Ishikawa (cell line): ENCODE results near the gene PJA2.

Experiments
- CEBPB ChIP-seq: IDR thresholded peaks from 2 replicates; pipeline ENCODE4 v1.6.1; 2012
- CREB1 ChIP-seq: IDR thresholded peaks from 2 replicates; pipeline ENCODE4 v1.6.1; 2012; ENCODE audit warnings: low read depth
- EGR1 ChIP-seq: IDR thresholded peaks from 2 replicates; pipeline ENCODE4 v1.6.1; 2012
- EP300 ChIP-seq: IDR thresholded peaks from 2 replicates; pipeline ENCODE4 v1.6.1; 2012; ENCODE audit warnings: borderline replicate concordance
- FOXM1 ChIP-seq: IDR thresholded peaks from 2 replicates; pipeline ENCODE4 v1.6.1; 2012; ENCODE audit warnings: low read depth, borderline replicate concordance
- MAX ChIP-seq: IDR thresholded peaks from 2 replicates; pipeline ENCODE4 v1.6.1; 2012
- NFIC ChIP-seq: IDR thresholded peaks from 2 replicates; pipeline ENCODE4 v1.6.1; 2012
- RAD21 ChIP-seq: IDR thresholded peaks from 2 replicates; pipeline ENCODE4 v1.6.1; 2012; ENCODE audit warnings: low read depth
- REST ChIP-seq: IDR thresholded peaks from 2 replicates; pipeline ENCODE4 v1.6.1; 2012; ENCODE audit warnings: low read depth, mild to moderate bottlenecking
- TAF1 ChIP-seq: IDR thresholded peaks from 2 replicates; pipeline ENCODE4 v1.6.1; 2012; ENCODE audit warnings: low read depth, mild to moderate bottlenecking
- TCF12 ChIP-seq: IDR thresholded peaks from 2 replicates; pipeline ENCODE4 v1.6.1; 2012; ENCODE audit warnings: low read depth
- TEAD4 ChIP-seq: IDR thresholded peaks from 2 replicates; pipeline ENCODE4 v1.6.1; 2012
- USF1 ChIP-seq: IDR thresholded peaks from 2 replicates; pipeline ENCODE4 v1.6.1; 2012
- YY1 ChIP-seq: IDR thresholded peaks from 2 replicates; pipeline ENCODE4 v1.6.1; 2012; ENCODE audit warnings: low read depth
- ZBTB7A ChIP-seq: IDR thresholded peaks from 2 replicates; pipeline ENCODE4 v1.6.1; 2012; ENCODE audit warnings: low read depth

Gene PJA2

GRCh38 chr5:109452661-109453060 lies 42.9 kb upstream of the PJA2 start:
- TF ChIP-seq EGR1, result no peak
- TF ChIP-seq USF1, result no peak
- TF ChIP-seq MAX, result no peak
- no peak for TF ChIP-seq CREB1
- TF ChIP-seq FOXM1, result no peak
- no peak for TF ChIP-seq REST

- TF ChIP-seq FOXM1 (no peak), NFIC (peak; percentile 67)
These were observed 41.4 kb upstream of the PJA2 start for GRCh38 chr5:109451146-109451545.

GRCh38 chr5:109450129-109450877 lies 40.5 kb upstream of the PJA2 start:
- no peak for TF ChIP-seq ZBTB7A

- TF ChIP-seq TCF12, result no peak
- TF ChIP-seq USF1, result no peak
- no peak for TF ChIP-seq YY1
These were observed 39.1 kb upstream of the PJA2 start for GRCh38 chr5:109448838-109449237.

GRCh38 chr5:109439590-109439989 lies 29.8 kb upstream of the PJA2 start:
- TF ChIP-seq ZBTB7A, result no peak
- no peak for TF ChIP-seq RAD21
- TF ChIP-seq EGR1, result no peak
- TF ChIP-seq FOXM1, result no peak
- TF ChIP-seq NFIC, result no peak
- no peak for TF ChIP-seq EP300
- no peak for TF ChIP-seq CEBPB
- no peak for TF ChIP-seq YY1
- no peak for TF ChIP-seq TEAD4
- no peak for TF ChIP-seq REST
- no peak for TF ChIP-seq TAF1
- no peak for TF ChIP-seq MAX
- TF ChIP-seq TCF12, result no peak
- no peak for TF ChIP-seq USF1
- no peak for TF ChIP-seq CREB1

GRCh38 chr5:109426075-109426474 lies 16.3 kb upstream of the PJA2 start:
- TF ChIP-seq TEAD4, result no peak
- no peak for TF ChIP-seq CEBPB
- no peak for TF ChIP-seq EP300
- no peak for TF ChIP-seq TAF1

GRCh38 chr5:109421956-109422355 lies 12.2 kb upstream of the PJA2 start:
- TF ChIP-seq MAX, result no peak
- no peak for TF ChIP-seq REST
- no peak for TF ChIP-seq EP300
- TF ChIP-seq CREB1, result no peak
- TF ChIP-seq RAD21, result no peak
- TF ChIP-seq YY1, result no peak
- TF ChIP-seq USF1, result no peak
- TF ChIP-seq FOXM1, result no peak
- no peak for TF ChIP-seq CEBPB
- TF ChIP-seq ZBTB7A, result no peak
- no peak for TF ChIP-seq TAF1
- no peak for TF ChIP-seq TCF12
- no peak for TF ChIP-seq EGR1
- TF ChIP-seq TEAD4, result no peak
- TF ChIP-seq NFIC, result no peak
